ENCODE results near the gene GDE1. TPM values are rescaled to one million over a fixed set of nuclear protein-coding genes. Genes with fewer than 3 reads are reported as not detected.

GDE1 gene
- total and polyA plus RNA-seq, 2 of the 4 experiments (the other 2 are of a cell fraction) = 50.1 to 62.4 TPM

DNA sequence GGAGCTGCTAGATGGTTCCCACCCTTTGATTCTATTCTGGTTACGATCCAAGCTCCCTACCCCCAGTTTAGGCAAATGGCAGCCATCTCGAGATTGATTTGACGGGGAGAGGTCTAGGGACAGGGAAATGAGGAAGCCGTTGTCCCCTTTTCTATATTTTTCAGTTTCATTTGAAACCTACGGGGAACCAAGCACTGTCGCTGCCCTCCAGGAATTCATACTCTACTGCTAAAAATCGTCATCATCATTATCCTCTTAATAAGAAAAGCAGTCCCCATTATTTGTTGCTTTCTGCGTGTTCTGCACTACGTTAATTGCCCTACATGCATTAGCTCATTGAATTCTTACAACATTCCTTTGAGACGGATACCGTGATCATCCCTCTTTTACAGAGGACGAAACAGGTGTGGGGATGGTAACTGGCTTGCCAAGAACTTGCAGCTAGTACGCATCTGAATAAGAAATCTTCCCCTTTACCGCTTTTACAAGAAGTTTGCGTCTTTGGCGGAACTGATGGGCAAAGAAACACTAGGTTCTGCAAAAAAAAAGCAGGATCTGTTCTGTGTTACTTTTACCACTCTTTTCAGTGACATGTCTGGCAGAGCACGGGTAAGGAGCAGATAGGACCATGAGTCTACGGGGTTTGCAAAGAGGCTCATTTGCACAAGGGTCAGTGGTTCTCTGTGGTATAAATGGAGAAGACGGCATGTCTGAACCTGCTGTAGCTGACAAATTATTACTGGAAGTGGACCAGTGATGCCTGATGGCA, 2.9 kb upstream of the GDE1 start:
- BruUV-seq (replicated peaks) = no TSS peak
- H3K79me1 ChIP-seq (ENCODE audit: low read depth in 1 of 2, low read length in 2 of 2) = peaks cover 23 to 50% of the 10 kb centered on the region in 2 experiments
- no peak overlapping the region for H3K4ac ChIP-seq (ENCODE audit: low read depth, low read length)
- peak overlapping the region; percentile 1; the same call in 1 of the 2 replicates for H3K27ac ChIP-seq (ENCODE audit: insufficient read depth, low read length)
- H2BK15ac ChIP-seq (ENCODE audit: low read depth, low read length) = no peak overlapping the region
- no peak overlapping the region for H2BK20ac ChIP-seq (ENCODE audit: low read depth, low read length)
- 23% methylated on average over 4 of the region's 19 CpGs; no CpG with 5 or more reads in 1 of the 2 experiments for WGBS, 2 experiments (ENCODE audit: extremely low coverage in 2 of 2, insufficient read length in 1 of 2)
- peak overlapping the region; percentile 80 for H3K23ac ChIP-seq (ENCODE audit: low read depth, low read length)
- no peak overlapping the region for H2BK5ac ChIP-seq (ENCODE audit: low read depth, low read length, poor library complexity, severe bottlenecking)
- ATAC-seq (ENCODE audit: low read depth) (no peak), DNase-seq (peak; percentile 2)
- dilution Hi-C loops (cut with HindIII; ENCODE audit: low sequenced_read_pairs, unreplicated experiment) = no loop called here
- H3K4me1 ChIP-seq (ENCODE audit: control insufficient read depth, insufficient read depth, low read length) = peaks cover 3% of the 10 kb centered on the region; the same call in 1 of the 2 replicates
- H3K4me3 ChIP-seq (ENCODE audit: insufficient read depth, low read depth, low read length) = peak overlapping the region; percentile 86
- H3K18ac ChIP-seq (ENCODE audit: low read depth, low read length) = no peak overlapping the region
- H2AFZ ChIP-seq (replicated peaks; ENCODE audit: low read length, poor library complexity) = peak overlapping the region; percentile 99
- H3K36me3 ChIP-seq (ENCODE audit: control insufficient read depth, insufficient read depth, low read length) = peaks cover 3% of the 10 kb centered on the region; the same call in 1 of the 2 replicates
- H4K20me1 ChIP-seq (ENCODE audit: insufficient read depth, low read length) = no peaks in the 10 kb centered on the region
- POLR2A ChIA-PET (ENCODE audit: unreplicated experiment) = no interaction called here
- H4K8ac ChIP-seq (ENCODE audit: low read depth in 2 of 2, low read length in 2 of 2) = peak overlapping the region; percentile 27 to 55; a peak in 3 of 4 replicates
- 0 out of 2 replicates have a peak overlapping the region, but pooled peaks have one; percentile 39 for H3K56ac ChIP-seq (ENCODE audit: extremely low read depth, insufficient read depth, low read length)
- H4K5ac ChIP-seq (ENCODE audit: low read depth, low read length) = peak overlapping the region; percentile 23; the same call in 1 of the 2 replicates
- H3K9me1 ChIP-seq (ENCODE audit: insufficient read depth, low read length) = peaks cover 3% of the 10 kb centered on the region
- H3K14ac ChIP-seq (replicated peaks; ENCODE audit: low read depth, low read length) = peak overlapping the region; percentile 57
- no peak overlapping the region; the same call in 1 of the 2 replicates for H4K91ac ChIP-seq (ENCODE audit: insufficient read depth, low read depth, low read length)
- H3K4me2 ChIP-seq (ENCODE audit: low read depth, low read length) = peak overlapping the region; percentile 78
- H2AK5ac ChIP-seq (ENCODE audit: low read depth, low read length) = no peak overlapping the region
- in situ Hi-C loops (cut with MboI; ENCODE audit: low sequenced_read_pairs) = no loop called here
- H2BK120ac ChIP-seq (ENCODE audit: low read depth, low read length) = no peak overlapping the region
- peak overlapping the region; percentile 76 for H3K9ac ChIP-seq (ENCODE audit: low read depth, low read length)
- H3K27me3 ChIP-seq (ENCODE audit: control insufficient read depth, insufficient read depth, low read length) = no peaks in the 10 kb centered on the region
- TF ChIP-seq RAD21 (IDR thresholded peaks at IDR 0.05; ENCODE audit: low read length) = no peak
- peak overlapping the region; percentile 98 for H2AK9ac ChIP-seq (replicated peaks; ENCODE audit: low read depth, low read length, poor library complexity)
- CTCF ChIA-PET = no interaction called here
- intact Hi-C loops (cut with micrococcal nuclease) = loop anchor here (5.0 kb wide), 2 partner anchors 412 to 437 kb away; partner anchors contain the start of gene ITPRIPL2
- H3K9me3 ChIP-seq (ENCODE audit: control insufficient read depth, insufficient read depth, low read length) = no peaks in the 10 kb centered on the region

All from IMR-90 (cell line).